HepG2 (cell line): ENCODE measurements around the gene NOTCH4. TPM values are rescaled to one million over a fixed set of nuclear protein-coding genes. Genes with fewer than 3 reads are reported as not detected.

Experiments used
- ARNTL ChIP-seq: sonication (generic); formaldehyde crosslinking; IDR thresholded peaks from 2 replicates; pipeline ENCODE4 v1.4.0; 2020; ENCODE audit warnings: mild to moderate bottlenecking, missing genetic modification reagents
- CAMTA2 ChIP-seq: sonication (generic); formaldehyde crosslinking; IDR thresholded peaks from 2 replicates; pipeline ENCODE4 v1.4.0; 2020; ENCODE audit warnings: mild to moderate bottlenecking, missing genetic modification reagents, borderline replicate concordance
- CSRNP2 ChIP-seq: sonication (generic); formaldehyde crosslinking; conservative IDR thresholded peaks from 2 replicates; pipeline ENCODE4 v1.8.0; 2022; ENCODE audit warnings: low read depth, missing genetic modification reagents
- ELF3 ChIP-seq: IDR thresholded peaks from 2 replicates; pipeline ENCODE4 v1.6.1; 2016; ENCODE audit warnings: missing genetic modification reagents, missing compliant biosample characterization
- IRF1 ChIP-seq: sonication (generic); formaldehyde crosslinking; IDR thresholded peaks from 2 replicates; pipeline ENCODE4 v1.4.0; 2020; ENCODE audit warnings: low read depth, mild to moderate bottlenecking, missing genetic modification reagents
- MTERF4 ChIP-seq: sonication (generic); formaldehyde crosslinking; IDR thresholded peaks from 2 replicates; pipeline ENCODE4 v1.8.0; 2023; ENCODE audit warnings: mild to moderate bottlenecking, missing genetic modification reagents
- NFE2L2 ChIP-seq: fragments of 150-350 bp; IDR thresholded peaks from 2 replicates; pipeline ENCODE4 v1.6.1; 2014; ENCODE audit warnings: low read length
- STAT6 ChIP-seq: sonication (generic); formaldehyde crosslinking; IDR thresholded peaks from 2 replicates; pipeline ENCODE4 v1.4.0; 2020; ENCODE audit warnings: missing genetic modification reagents, mild to moderate bottlenecking, borderline replicate concordance
- TAF1 ChIP-seq: sonication (generic); formaldehyde crosslinking; IDR thresholded peaks from 2 replicates; pipeline ENCODE4 v1.4.0; 2020; ENCODE audit warnings: missing genetic modification reagents
- USF2 ChIP-seq, 2 experiments: sonication (generic) in 1 of 2; formaldehyde crosslinking in 1 of 2; IDR thresholded peaks; 2 replicates each; pipeline versions ENCODE4 v1.5.1 to v1.6.1; 2011 to 2020; ENCODE audit warnings: borderline replicate concordance in 1 of 2, low read depth in 1 of 2, low read length in 1 of 2, mild to moderate bottlenecking in 1 of 2, missing genetic modification reagents in 1 of 2, moderate library complexity in 1 of 2
- ZNF281 ChIP-seq: sonication (generic); formaldehyde crosslinking; IDR thresholded peaks from 2 replicates; pipeline ENCODE4 v1.4.0; 2020; ENCODE audit warnings: missing genetic modification reagents, borderline replicate concordance
- ZNF343 ChIP-seq: sonication (generic); formaldehyde crosslinking; IDR thresholded peaks from 2 replicates; pipeline ENCODE4 v1.4.0; 2020; ENCODE audit warnings: mild to moderate bottlenecking, missing genetic modification reagents
- ZNF414 ChIP-seq: sonication (generic); formaldehyde crosslinking; IDR thresholded peaks from 2 replicates; pipeline ENCODE4 v1.5.0; 2020; ENCODE audit warnings: missing genetic modification reagents
- ZNF589 ChIP-seq: sonication (generic); formaldehyde crosslinking; conservative IDR thresholded peaks from 2 replicates; pipeline ENCODE4 v1.8.0; 2022; ENCODE audit warnings: mild to moderate bottlenecking, moderate library complexity, missing genetic modification reagents
- ZNF850 ChIP-seq: sonication (generic); formaldehyde crosslinking; conservative IDR thresholded peaks from 2 replicates; pipeline ENCODE4 v1.9.0; 2021; ENCODE audit warnings: mild to moderate bottlenecking, missing genetic modification reagents
- polyA plus RNA-seq, 8 experiments: library from polyadenylated mRNA; depleted of rRNA in 3 of 8; stranded (reverse) in 7 of 8; unstranded in 1 of 8; fragments of >200 nt; fragmentation: Illumina TruSeq in 4 of 8; extraction: Trizol in 4 of 8; gene quantifications; 2 replicates each; pipeline versions ENCODE4 v1.2.1 to v1.2.3, GENCODE V29; 2011 to 2016; ENCODE audit warnings: low read depth in 4 of 8, missing spikeins in 1 of 8, mixed read lengths in 1 of 8; ENCODE audit not compliant: insufficient read depth in 1 of 8
- total RNA-seq, 5 experiments: library from RNA; depleted of rRNA; stranded (reverse); fragments of >200 nt; fragmentation: Illumina TruSeq; extraction: Trizol; gene quantifications; 2 replicates each; pipeline ENCODE4 v1.2.3, GENCODE V29; 2016; ENCODE audit warnings: low read depth in 1 of 5

Gene NOTCH4
- total and polyA plus RNA-seq, 2 of the 13 experiments (the other 11 are each of a cell fraction or from before 2014, with no cell fraction given) = 0.51 to 0.83 TPM

GRCh38 chr6:32195652-32195901, 28.3 kb downstream of the NOTCH4 start (continued):
- TF ChIP-seq MTERF4 (no peak), STAT6 (CRISPR knock-in tag) (no peak), IRF1 (CRISPR knock-in tag) (no peak), CAMTA2 (no peak), CSRNP2 (no peak), ZNF589 (CRISPR knock-in tag) (no peak), ZNF414 (CRISPR knock-in tag) (no peak), ZNF850 (CRISPR knock-in tag) (no peak), USF2 (IDR thresholded peaks at IDR 0.05; ENCODE audit: low read depth, low read length) (no peak), USF2 (CRISPR knock-in tag; IDR thresholded peaks at IDR 0.05; ENCODE audit: borderline replicate concordance) (no peak), NFE2L2 (no peak), ZNF281 (CRISPR knock-in tag) (no peak), ELF3 (no peak; the same call in 1 of the 2 replicates), TAF1 (no peak), ARNTL (CRISPR knock-in tag) (no peak), ZNF343 (no peak)
